DMS153 treated with DMSO at 0.1 percent for 48 hours (cell line): Measurements from ENCODE around the gene INHBE.
"Not testable (repeated sequence)": the region's sequence is repeated elsewhere in the genome, so short reads cannot be mapped to it uniquely, and the experiment has no call there.

Experiments
- DNase-seq: peaks from one replicate; lab custom pipeline; 2025; ENCODE audit not compliant: unreplicated experiment; lab: John Stamatoyannopoulos, UW

Gene INHBE

DNA sequence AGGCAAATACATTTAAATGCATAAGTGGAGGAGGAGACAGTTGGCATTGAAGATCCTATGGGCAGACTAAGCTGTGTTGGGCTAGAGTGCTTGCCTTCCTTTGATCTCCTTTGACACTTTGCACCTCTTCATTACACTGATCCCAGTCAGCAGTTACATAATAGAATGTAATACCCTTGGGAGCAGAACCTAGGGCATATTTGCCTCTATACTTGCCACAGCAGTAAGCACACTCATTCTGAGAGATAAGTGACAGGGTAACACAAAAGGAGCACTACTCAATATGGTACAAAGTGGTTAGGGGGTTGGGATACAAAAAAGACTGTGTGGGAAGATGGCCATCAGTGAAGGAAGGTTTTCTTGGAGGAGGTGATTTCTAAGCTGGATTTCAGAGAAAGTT, 41.7 kb downstream of the INHBE start:
- no peak for DNase-seq

DNA sequence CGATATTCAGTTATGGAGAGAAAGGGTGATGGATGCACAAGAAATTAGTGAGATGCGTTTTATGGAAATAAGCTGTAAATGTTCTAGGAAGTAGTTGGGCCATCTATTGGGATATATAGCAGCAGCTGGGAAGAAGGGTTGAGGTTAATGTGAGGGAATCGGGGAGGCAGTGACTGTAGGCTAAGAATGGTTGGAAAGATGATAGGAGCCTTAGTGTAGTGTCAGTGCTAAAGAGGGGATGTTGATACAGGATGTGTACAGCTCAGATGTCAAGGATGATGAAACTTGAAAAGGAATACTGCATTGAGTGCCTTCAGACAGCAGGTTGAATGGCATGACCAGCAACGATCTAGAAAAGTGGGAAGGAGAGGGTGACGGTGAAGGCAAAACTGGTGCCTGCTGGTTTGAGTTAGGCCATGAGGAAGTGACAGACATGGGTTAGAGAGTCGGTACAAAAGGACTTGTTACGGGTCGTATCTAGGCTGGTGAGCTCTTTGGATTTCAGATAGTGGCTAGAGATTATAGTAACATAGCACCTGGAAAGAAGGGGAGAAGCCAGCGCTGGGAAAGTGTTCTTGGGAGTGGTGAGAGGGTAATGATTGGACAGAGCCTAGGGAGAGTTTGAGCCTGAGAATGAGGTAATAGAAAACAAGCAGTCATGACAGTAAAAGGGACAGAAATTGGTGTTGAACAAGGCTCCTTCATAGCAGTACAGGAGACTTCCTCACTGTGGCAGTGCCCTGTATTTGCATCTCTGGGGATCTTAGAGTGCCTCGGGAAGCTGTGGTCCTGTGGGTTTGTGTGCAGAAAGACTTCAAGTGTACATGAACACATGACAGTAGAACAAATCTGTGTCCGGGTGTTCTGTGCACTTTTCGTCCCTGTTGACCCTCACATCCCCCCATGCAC, 42.4 kb downstream of the INHBE start:
- no peak for DNase-seq

- DNase-seq = no peak
Observed at GRCh38 chr12:57498132-57498502, 43.0 kb downstream of the INHBE start.

DNA sequence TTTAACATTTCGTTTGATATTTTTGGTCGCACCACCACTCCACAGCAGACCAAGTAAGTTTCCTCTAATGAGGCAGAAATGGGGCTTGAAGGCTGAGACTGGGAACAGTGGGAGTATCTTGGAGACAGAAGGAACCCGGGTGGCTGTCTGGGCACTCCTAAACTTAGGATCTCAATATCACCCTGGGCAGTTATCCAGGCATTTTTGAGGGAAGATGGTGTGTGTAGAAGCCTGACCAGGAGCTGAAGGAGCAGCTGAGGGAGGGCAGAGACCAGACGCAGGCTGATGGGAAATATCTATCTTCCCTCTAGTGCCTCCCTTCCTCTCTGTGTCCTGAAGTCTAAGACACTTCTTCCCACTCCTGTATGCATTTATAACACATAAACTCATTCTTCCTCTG, 43.5 kb downstream of the INHBE start:
- no peak for DNase-seq

DNA sequence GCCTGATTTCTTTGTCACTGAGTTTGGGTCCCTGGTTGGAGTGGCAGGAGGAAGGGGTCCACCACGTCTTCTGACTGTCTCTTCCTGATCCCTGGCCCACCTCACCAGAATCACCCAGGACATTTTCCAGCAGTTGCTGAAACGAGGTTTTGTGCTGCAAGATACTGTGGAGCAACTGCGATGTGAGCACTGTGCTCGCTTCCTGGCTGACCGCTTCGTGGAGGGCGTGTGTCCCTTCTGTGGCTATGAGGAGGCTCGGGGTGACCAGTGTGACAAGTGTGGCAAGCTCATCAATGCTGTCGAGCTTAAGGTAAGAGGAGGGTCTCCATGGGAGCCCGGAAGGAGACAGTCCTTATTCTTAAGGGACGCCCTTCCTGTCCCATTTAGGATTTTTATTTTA, 45.1 kb downstream of the INHBE start:
- DNase-seq = no peak

GRCh38 chr12:57502311-57502969, 47.3 kb downstream of the INHBE start:
- not testable (repeated sequence) for DNase-seq

- not testable (repeated sequence) for DNase-seq
Observed at GRCh38 chr12:57506541-57506940, 51.4 kb downstream of the INHBE start.
